Skeletal muscle satellite cell (primary cell): ENCODE data around the gene TTLL9.
"Not testable (repeated sequence)": the region's sequence is repeated elsewhere in the genome, so short reads cannot be mapped to it uniquely, and the experiment has no call there.

Experiments used
- H3K27me3 ChIP-seq: 2 replicates; pipeline ENCODE4 v1.7.0; 2013; ENCODE audit warnings: low read length; ENCODE audit not compliant: control insufficient read depth, insufficient read depth
- H3K36me3 ChIP-seq: 2 replicates; pipeline ENCODE4 v1.7.0; 2013; ENCODE audit warnings: mild to moderate bottlenecking, control low read depth, low read length; ENCODE audit not compliant: insufficient read depth
- H3K4me1 ChIP-seq: 2 replicates; pipeline ENCODE4 v1.7.0; 2013; ENCODE audit warnings: low read length; ENCODE audit not compliant: control insufficient read depth, insufficient read depth
- H3K4me2 ChIP-seq: 2 replicates; pipeline ENCODE4 v1.7.0; 2013; ENCODE audit warnings: mild to moderate bottlenecking, low read length
- H3K4me3 ChIP-seq: 2 replicates; pipeline ENCODE4 v1.7.0; 2013; ENCODE audit warnings: low read length
- H3K9ac ChIP-seq: 2 replicates; pipeline ENCODE4 v1.7.0; 2013; ENCODE audit warnings: mild to moderate bottlenecking, low read depth, low read length, moderate library complexity
- H3K9me3 ChIP-seq: replicated peaks from 2 replicates; pipeline ENCODE4 v1.7.0; 2013; ENCODE audit warnings: mild to moderate bottlenecking, control low read depth, low read length

Gene TTLL9

DNA sequence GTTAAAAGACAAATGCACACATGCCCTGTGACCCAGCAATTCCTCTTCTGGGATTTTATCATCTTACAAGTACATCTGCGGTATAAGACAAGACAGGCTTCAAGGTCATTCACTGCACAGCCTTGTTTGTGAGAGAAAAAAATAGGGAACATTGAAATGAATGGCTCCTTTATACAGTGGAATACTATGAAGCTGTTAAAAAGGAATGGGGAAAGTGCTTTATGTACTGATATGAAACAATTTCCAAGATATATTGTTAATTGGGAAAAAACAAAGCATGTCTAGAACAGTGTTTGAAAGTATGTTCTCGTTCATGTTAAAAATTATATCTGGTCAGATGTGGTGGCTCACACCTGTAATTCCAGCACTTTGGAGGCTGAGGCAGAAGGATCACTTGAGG lies 56.1 kb downstream of the TTLL9 start:
- no peak overlapping the region for H3K4me3 ChIP-seq
- no peaks in the 10 kb centered on the region for H3K36me3 ChIP-seq
- no peaks in the 10 kb centered on the region for H3K9me3 ChIP-seq
- no peaks in the 10 kb centered on the region for H3K4me1 ChIP-seq
- peaks cover 62% of the 10 kb centered on the region for H3K27me3 ChIP-seq
- H3K4me2 ChIP-seq = no peak overlapping the region
- H3K9ac ChIP-seq = no peak overlapping the region

- no peaks in the 10 kb centered on the region for H3K36me3 ChIP-seq
- no peak overlapping the region for H3K4me3 ChIP-seq
- H3K4me1 ChIP-seq = no peaks in the 10 kb centered on the region
- no peak overlapping the region for H3K4me2 ChIP-seq
- H3K9me3 ChIP-seq = no peaks in the 10 kb centered on the region
- peaks cover 58% of the 10 kb centered on the region for H3K27me3 ChIP-seq
- H3K9ac ChIP-seq = no peak overlapping the region
Observed at GRCh38 chr20:31927627-31928159, 57.3 kb downstream of the TTLL9 start.

DNA sequence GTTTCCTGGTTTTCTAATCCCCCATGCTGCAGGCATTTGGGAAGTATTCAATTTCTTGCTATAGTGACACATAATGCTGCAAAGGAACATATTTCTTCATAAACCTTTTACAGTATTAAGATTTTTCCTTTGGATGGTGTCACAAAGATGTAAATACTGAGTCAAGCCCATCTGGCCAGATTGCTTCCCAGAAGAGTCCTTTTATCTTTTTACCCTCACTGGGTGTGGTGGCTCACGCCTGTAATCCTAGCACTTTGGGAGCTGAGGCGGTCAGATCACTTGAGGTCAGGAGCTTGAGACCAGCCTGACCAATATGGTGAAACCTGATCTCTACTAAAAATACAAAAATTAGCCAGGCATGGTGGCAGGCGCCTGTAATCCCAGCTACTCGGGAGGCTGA lies 59.2 kb downstream of the TTLL9 start:
- H3K9me3 ChIP-seq, H3K9ac ChIP-seq, H3K4me1 ChIP-seq, H3K4me2 ChIP-seq, H3K4me3 ChIP-seq, H3K36me3 ChIP-seq: not testable (repeated sequence)
- peaks cover 54% of the 10 kb centered on the region for H3K27me3 ChIP-seq

DNA sequence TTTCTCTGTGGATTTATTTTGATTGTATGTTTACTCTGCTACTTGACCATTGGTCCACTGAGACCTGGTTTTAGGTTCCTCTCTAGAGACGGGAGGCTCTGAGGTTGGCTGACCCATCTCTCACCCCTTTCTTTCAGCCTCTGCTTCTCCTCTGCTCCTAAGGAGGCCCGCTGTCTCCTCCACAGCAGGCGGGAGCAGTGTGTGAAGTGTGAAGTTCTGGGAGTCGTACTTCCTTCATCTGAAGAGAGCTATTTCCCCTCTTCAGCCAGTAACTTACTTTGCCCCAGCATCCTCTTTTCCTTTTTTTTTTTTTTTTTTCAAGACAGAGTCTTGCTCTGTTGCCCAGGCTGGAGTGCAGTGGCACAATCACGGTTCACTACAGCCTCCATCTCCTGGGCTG lies 60.3 kb downstream of the TTLL9 start:
- H3K36me3 ChIP-seq = no peaks in the 10 kb centered on the region

GRCh38 chr20:31933698-31934097 lies 63.3 kb downstream of the TTLL9 start:
- Histone ChIP-seq H3K36me3 (no peaks in the 10 kb centered on the region), H3K9me3 (no peaks in the 10 kb centered on the region), H3K4me3 (no peak overlapping the region), H3K4me2 (no peak overlapping the region), H3K4me1 (no peaks in the 10 kb centered on the region), H3K9ac (no peak overlapping the region), H3K27me3 (peaks cover 46% of the 10 kb centered on the region)

More for the DNA sequence above, 60.3 kb downstream of the TTLL9 start:
- no peaks in the 10 kb centered on the region for H3K9me3 ChIP-seq
- H3K9ac ChIP-seq = no peak overlapping the region
- no peaks in the 10 kb centered on the region for H3K4me1 ChIP-seq
- no peak overlapping the region for H3K4me2 ChIP-seq
- peaks cover 50% of the 10 kb centered on the region for H3K27me3 ChIP-seq
- H3K4me3 ChIP-seq = no peak overlapping the region

- H3K4me3 ChIP-seq = no peak overlapping the region
- no peak overlapping the region for H3K9ac ChIP-seq
- no peaks in the 10 kb centered on the region for H3K36me3 ChIP-seq
- H3K27me3 ChIP-seq = peaks cover 42% of the 10 kb centered on the region
- no peaks in the 10 kb centered on the region for H3K9me3 ChIP-seq
- H3K4me1 ChIP-seq = no peaks in the 10 kb centered on the region
- no peak overlapping the region for H3K4me2 ChIP-seq
Observed at GRCh38 chr20:31934491-31934890, 64.1 kb downstream of the TTLL9 start.

DNA sequence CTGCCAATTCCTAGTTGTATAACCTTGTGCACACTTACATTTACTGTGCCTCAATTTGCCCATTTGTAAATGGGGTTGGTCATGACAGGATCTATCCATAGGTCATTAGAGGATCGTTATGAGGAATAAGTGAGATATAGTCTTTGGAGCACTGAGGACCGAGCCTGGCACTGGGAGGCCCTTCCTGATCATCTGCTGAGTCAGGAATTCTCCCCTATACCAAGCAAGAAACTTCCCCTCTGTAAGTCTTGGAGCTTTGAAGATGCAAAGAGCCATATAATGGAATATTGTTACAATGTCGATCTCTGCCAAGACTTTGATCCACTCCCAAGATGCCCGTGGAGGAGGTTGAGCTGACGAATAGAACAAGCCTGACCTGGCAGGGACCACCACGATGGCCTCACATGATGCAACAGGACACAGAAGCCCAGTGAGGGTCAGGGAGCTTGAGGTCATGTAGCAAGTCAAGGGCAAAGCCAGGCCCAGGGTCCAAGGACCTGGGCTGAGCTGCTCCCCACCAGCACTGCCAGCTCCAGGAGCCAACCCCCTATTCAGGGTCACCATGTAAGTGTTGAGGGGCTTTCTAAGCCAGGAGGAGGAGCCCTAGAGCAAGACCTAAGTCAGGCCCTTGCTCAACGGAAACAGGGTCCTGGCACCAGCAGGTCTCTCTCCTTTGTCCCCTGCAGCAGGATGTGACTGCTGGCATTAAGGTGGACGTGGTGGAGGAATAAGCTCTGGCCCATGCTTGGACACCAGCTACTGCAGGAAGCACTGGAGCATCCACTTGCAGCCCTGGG lies 64.7 kb downstream of the TTLL9 start:
- no peaks in the 10 kb centered on the region for H3K36me3 ChIP-seq
- H3K27me3 ChIP-seq = peaks cover 40% of the 10 kb centered on the region

DNA sequence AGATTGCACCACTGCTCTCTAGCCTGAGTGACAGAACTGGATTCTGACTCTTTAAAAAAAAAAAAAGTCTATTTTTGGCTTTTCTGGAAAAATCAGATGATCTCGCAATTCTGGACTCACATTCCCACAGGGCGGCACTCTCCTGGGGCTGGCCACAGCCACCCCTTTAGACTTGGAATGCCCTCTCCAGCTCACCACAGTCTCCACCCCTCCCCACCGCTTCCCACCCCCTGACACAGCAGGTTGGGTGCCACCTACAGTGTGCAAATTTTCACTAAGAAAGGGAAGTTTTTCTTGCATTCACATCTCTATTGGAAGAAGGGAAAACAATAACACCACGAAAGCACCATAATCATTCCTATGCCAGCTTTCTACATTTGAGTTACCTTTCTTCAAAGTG lies 66.0 kb downstream of the TTLL9 start:
- peaks cover 28% of the 10 kb centered on the region for H3K27me3 ChIP-seq
- H3K4me1 ChIP-seq = no peaks in the 10 kb centered on the region
- no peaks in the 10 kb centered on the region for H3K36me3 ChIP-seq
- no peak overlapping the region for H3K9ac ChIP-seq
- no peak overlapping the region for H3K4me3 ChIP-seq
- H3K4me2 ChIP-seq = no peak overlapping the region
- no peaks in the 10 kb centered on the region for H3K9me3 ChIP-seq

More for the DNA sequence above, 64.7 kb downstream of the TTLL9 start:
- Histone ChIP-seq H3K4me2 (no peak overlapping the region), H3K9ac (no peak overlapping the region), H3K4me3 (no peak overlapping the region), H3K9me3 (no peaks in the 10 kb centered on the region), H3K4me1 (no peaks in the 10 kb centered on the region)

DNA sequence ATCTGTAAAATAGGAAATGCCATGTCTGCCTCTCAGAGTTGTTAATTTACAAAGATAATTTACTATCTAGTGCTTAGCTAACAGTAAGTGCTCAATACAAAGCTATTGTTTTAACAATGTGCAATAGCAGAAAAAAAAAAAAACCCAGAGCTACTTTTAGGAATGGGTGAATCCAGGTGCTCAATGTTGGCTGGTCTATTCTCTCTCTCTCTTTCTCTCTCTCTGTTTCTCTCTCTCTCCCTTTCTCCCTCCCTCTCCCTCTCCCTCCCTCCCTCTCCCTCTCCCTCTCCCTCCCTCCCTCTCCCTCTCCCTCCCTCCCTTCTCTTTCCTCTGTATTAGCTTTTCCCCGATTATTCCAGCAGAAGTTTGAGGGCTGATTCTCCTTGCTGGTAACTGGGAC lies 67.4 kb downstream of the TTLL9 start:
- H3K36me3 ChIP-seq = no peaks in the 10 kb centered on the region
- peaks cover 26% of the 10 kb centered on the region for H3K27me3 ChIP-seq
- no peaks in the 10 kb centered on the region for H3K9me3 ChIP-seq
- no peak overlapping the region for H3K9ac ChIP-seq
- no peaks in the 10 kb centered on the region for H3K4me1 ChIP-seq
- H3K4me2 ChIP-seq = no peak overlapping the region
- no peak overlapping the region for H3K4me3 ChIP-seq

DNA sequence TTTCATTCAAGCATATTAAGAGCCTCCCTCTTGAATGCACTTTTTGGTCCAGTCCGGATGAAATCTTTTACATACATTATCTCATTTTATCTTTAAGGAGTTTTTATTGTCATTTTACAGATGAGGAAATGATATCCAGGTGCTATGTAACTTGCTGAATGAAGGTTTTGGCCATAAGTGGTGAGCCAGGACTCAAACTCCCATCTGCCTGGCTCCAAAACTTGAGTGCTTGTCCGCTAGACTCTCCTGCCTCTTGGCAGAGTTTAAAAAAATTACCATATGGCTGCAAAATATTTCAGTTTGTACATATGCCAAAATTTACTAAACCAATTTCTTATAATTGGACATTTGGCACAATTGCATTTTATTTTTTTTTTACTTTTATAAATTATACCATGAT lies 69.2 kb downstream of the TTLL9 start:
- H3K27me3 ChIP-seq = peaks cover 13% of the 10 kb centered on the region
- no peak overlapping the region for H3K4me3 ChIP-seq
- no peak overlapping the region for H3K4me2 ChIP-seq
- H3K36me3 ChIP-seq = no peaks in the 10 kb centered on the region
- H3K9me3 ChIP-seq = no peaks in the 10 kb centered on the region
- H3K9ac ChIP-seq = no peak overlapping the region
- no peaks in the 10 kb centered on the region for H3K4me1 ChIP-seq

GRCh38 chr20:31943052-31943471 lies 72.6 kb downstream of the TTLL9 start:
- Histone ChIP-seq H3K36me3 (peaks cover 27% of the 10 kb centered on the region), H3K9ac (no peak overlapping the region), H3K4me2 (no peak overlapping the region), H3K4me1 (no peaks in the 10 kb centered on the region), H3K27me3 (peaks cover 3% of the 10 kb centered on the region), H3K9me3 (no peaks in the 10 kb centered on the region), H3K4me3 (no peak overlapping the region)

DNA sequence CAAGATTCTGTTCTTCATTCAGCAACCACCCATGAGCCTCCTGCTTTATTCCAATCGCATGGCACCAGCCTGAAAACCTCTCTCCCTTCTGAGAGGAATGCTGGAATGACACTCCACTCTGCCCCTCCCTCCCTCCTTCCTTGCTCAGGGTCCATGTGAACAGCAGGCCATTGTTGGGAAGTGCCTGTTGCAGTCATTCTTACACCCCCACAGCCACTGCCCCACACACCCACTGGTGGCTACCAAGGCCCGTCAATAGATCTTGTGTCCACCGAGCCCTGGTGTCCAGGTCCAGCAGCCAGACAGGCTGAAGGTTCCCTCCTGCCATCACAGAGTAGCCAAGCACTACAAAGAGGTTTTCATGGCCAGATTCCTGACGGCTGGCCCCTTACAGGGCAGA lies 74.9 kb downstream of the TTLL9 start:
- H3K4me1 ChIP-seq = peaks cover 1% of the 10 kb centered on the region
- no peaks in the 10 kb centered on the region for H3K27me3 ChIP-seq
- H3K9me3 ChIP-seq = no peaks in the 10 kb centered on the region
- H3K4me2 ChIP-seq = no peak overlapping the region
- peaks cover 42% of the 10 kb centered on the region for H3K36me3 ChIP-seq
- no peak overlapping the region for H3K4me3 ChIP-seq
- H3K9ac ChIP-seq = no peak overlapping the region
